ENCODE results near the gene HS3ST3A1. TPM values are rescaled to one million over a fixed set of nuclear protein-coding genes. Genes with fewer than 3 reads are reported as not detected.

HS3ST3A1 gene
- total and polyA plus RNA-seq, 9 donors = 2.2 to 41.4 (median 10.7) TPM

DNA sequence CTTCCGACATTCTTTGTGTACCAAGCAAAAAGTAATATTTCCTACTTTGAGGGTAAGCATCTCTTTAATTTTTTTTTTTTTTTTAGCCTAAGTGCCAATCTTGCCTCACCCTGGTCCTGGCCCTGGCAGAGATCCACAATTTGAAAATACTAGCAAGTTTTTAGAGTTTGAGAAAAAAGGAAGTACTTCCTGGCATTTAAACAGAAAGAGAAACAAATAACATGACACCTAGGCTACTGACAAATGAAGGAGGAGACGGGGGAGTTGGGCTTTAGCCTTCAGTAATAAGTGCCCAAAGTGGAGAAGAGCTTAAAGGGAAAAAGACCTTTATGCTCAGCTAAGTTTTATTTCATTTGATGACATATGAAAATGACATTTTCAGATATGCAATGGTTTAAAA lies 92.8 kb downstream of the HS3ST3A1 start:
- 56 to 65% (median 62%) methylated on average over 2 of the region's 2 CpGs for WGBS, 3 donors
- H3K4me1 ChIP-seq (ENCODE audit: insufficient read depth) = peaks cover 1% of the 10 kb centered on the region
- intact Hi-C loops (cut with DNase I) = no loop called here
- no peaks in the 10 kb centered on the region for H3K36me3 ChIP-seq
- H3K27me3 ChIP-seq = no peaks in the 10 kb centered on the region
- no peak for TF ChIP-seq EP300 (IDR thresholded peaks at IDR 0.05)
- TF ChIP-seq, protein P1, sequence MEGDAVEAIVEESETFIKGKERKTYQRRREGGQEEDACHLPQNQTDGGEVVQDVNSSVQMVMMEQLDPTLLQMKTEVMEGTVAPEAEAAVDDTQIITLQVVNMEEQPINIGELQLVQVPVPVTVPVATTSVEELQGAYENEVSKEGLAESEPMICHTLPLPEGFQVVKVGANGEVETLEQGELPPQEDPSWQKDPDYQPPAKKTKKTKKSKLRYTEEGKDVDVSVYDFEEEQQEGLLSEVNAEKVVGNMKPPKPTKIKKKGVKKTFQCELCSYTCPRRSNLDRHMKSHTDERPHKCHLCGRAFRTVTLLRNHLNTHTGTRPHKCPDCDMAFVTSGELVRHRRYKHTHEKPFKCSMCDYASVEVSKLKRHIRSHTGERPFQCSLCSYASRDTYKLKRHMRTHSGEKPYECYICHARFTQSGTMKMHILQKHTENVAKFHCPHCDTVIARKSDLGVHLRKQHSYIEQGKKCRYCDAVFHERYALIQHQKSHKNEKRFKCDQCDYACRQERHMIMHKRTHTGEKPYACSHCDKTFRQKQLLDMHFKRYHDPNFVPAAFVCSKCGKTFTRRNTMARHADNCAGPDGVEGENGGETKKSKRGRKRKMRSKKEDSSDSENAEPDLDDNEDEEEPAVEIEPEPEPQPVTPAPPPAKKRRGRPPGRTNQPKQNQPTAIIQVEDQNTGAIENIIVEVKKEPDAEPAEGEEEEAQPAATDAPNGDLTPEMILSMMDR (IDR thresholded peaks at IDR 0.05) = no peak
- TF ChIP-seq POLR2A (IDR thresholded peaks at IDR 0.05) = no peak
- H3K4me3 ChIP-seq = no peak overlapping the region
- DNase-seq = no peak
- peak overlapping the region in 1 of 2 donors; percentile 29 for H3K27ac ChIP-seq
- H3K9me3 ChIP-seq = no peaks in the 10 kb centered on the region

DNA sequence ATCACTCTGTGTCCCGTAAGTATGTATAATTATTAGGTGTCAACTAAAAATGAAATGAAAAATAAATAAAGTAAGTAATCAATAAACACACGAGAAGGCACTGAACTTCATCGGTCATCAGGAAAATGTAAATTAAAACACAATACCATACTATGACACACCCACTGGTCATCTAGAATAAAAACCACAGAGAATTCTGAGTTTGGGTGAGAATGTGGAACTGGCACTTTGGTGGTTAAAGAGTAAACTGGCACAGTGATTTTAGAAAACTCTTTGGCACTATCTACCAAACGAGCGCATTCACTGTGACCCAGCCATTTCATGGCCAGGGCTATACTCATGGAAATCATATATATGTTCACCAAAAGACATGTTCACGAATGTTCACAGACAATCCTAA lies 98.2 kb downstream of the HS3ST3A1 start:
- no peaks in the 10 kb centered on the region for H3K9me3 ChIP-seq
- no peaks in the 10 kb centered on the region for H3K36me3 ChIP-seq
- no peak for DNase-seq
- H3K4me1 ChIP-seq (ENCODE audit: insufficient read depth) = no peaks in the 10 kb centered on the region
- H3K27ac ChIP-seq = no peak overlapping the region
- TF ChIP-seq, protein P1 (IDR thresholded peaks at IDR 0.05) = no peak
- no peak for TF ChIP-seq POLR2A (IDR thresholded peaks at IDR 0.05)
- no peak for TF ChIP-seq EP300 (IDR thresholded peaks at IDR 0.05)
- no peaks in the 10 kb centered on the region for H3K27me3 ChIP-seq
- WGBS, 3 donors = 93 to 95% (median 93%) methylated on average over 6 of the region's 6 CpGs
- intact Hi-C loops (cut with DNase I) = no loop called here
- no peak overlapping the region for H3K4me3 ChIP-seq

DNA sequence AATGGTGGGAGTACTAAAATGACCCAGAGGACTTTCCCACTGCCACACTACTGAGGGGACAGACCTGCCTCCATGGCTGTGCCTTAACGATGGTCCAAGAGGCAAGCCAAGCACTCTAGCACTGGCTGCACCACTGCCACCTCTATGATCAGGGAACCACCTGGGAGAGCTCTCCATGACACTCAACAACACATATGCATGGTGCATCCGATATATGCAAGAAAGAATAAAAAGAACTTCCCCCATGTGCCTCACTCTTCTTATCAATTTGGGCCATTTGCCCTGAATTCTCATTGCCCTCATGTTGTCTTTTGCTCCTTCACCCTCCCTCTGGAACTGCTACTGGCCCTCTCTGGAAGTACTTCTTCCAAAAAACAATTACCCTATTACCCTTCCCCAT lies 99.5 kb downstream of the HS3ST3A1 start:
- WGBS, 3 donors = 82 to 93% (median 92%) methylated on average over 2 of the region's 2 CpGs

DNA sequence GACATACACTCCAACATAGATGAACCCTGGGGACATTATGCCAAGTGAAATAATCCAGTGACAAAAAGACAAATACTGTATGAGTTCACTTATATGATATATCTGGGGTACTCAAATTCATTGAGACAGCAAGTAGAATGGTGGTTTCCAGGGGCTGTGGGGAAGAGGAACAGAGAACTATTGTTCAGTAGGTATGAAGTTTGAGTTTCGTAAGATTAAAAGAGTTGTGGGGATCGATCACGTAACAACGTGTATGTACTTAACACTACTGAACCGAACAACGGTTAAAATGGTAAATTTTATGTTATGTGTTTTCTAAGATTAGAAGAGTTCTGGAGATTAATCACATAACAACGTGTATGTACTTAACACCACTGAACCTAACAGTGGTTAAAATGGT lies 100.8 kb downstream of the HS3ST3A1 start:
- Histone ChIP-seq H3K27me3 (no peaks in the 10 kb centered on the region), H3K9me3 (no peaks in the 10 kb centered on the region), H3K4me3 (no peak overlapping the region), H3K27ac (no peak overlapping the region), H3K4me1 (ENCODE audit: insufficient read depth) (no peaks in the 10 kb centered on the region), H3K36me3 (no peaks in the 10 kb centered on the region)
- DNase-seq = no peak
- TF ChIP-seq POLR2A (IDR thresholded peaks at IDR 0.05) (no peak), EP300 (IDR thresholded peaks at IDR 0.05) (no peak)
- TF ChIP-seq, protein P1 (IDR thresholded peaks at IDR 0.05) = no peak
- intact Hi-C loops (cut with DNase I) = no loop called here
- WGBS, 3 donors = 92 to 96% (median 92%) methylated on average over 7 of the region's 7 CpGs

More for the DNA sequence above, 99.5 kb downstream of the HS3ST3A1 start:
- intact Hi-C loops (cut with DNase I) = no loop called here
- TF ChIP-seq EP300 (IDR thresholded peaks at IDR 0.05) = no peak
- TF ChIP-seq, protein P1 (IDR thresholded peaks at IDR 0.05) = no peak
- no peak for TF ChIP-seq POLR2A (IDR thresholded peaks at IDR 0.05)
- H3K27ac ChIP-seq = no peak overlapping the region
- no peaks in the 10 kb centered on the region for H3K4me1 ChIP-seq (ENCODE audit: insufficient read depth)
- H3K27me3 ChIP-seq = no peaks in the 10 kb centered on the region
- no peaks in the 10 kb centered on the region for H3K36me3 ChIP-seq
- DNase-seq = no peak
- H3K4me3 ChIP-seq = no peak overlapping the region
- no peaks in the 10 kb centered on the region for H3K9me3 ChIP-seq
